Measurements from ENCODE around the gene SCT. TPM values are rescaled to one million over a fixed set of nuclear protein-coding genes. Genes with fewer than 3 reads are reported as not detected.

Gene SCT
- total and polyA plus RNA-seq, 2 of the 8 experiments (the other 6 are each of a cell fraction or from before 2014, with no cell fraction given) = 1.7 to 2.0 TPM

GRCh38 chr11:609341-609811, 17.6 kb downstream of the SCT start:
- Histone ChIP-seq H2AK5ac (ENCODE audit: low read depth, low read length) (no peak overlapping the region), H3K36me3 (ENCODE audit: control insufficient read depth in 2 of 4, insufficient read depth in 4 of 4, low read length in 3 of 4) (peaks cover 33 to 80% (median 67%) of the 10 kb centered on the region in 4 experiments), H3K56ac (replicated peaks; ENCODE audit: insufficient read length, low read depth, low read length) (no peak overlapping the region), H4K20me1 (replicated peaks in 1 of 2; ENCODE audit: control insufficient read depth in 1 of 2, insufficient read depth in 2 of 2, low read length in 2 of 2) (peaks cover 20 to 29% of the 10 kb centered on the region in 2 experiments), H3K27ac (ENCODE audit: low read depth, low read length) (no peak overlapping the region), H3K23me2 (ENCODE audit: low read depth, low read length) (no peaks in the 10 kb centered on the region), H2BK15ac (ENCODE audit: low read length) (no peak overlapping the region), H4K5ac (ENCODE audit: insufficient read length, low read depth, low read length) (no peak overlapping the region), H3K23ac (ENCODE audit: insufficient read length) (no peak overlapping the region), H3K18ac (ENCODE audit: extremely low read depth, low read length) (no peak overlapping the region), H3K27me3 (replicated peaks in 1 of 4; ENCODE audit: control insufficient read depth in 3 of 4, extremely low read depth in 1 of 4, insufficient read depth in 3 of 4, low read length in 3 of 4) (no peaks in the 10 kb centered on the region), H3K4me1 (replicated peaks in 1 of 4; ENCODE audit: control insufficient read depth in 3 of 4, insufficient read depth in 4 of 4, low read length in 3 of 4) (peaks cover 0 to 7% (median 2%) of the 10 kb centered on the region in 4 experiments; a peak in 5 of 7 replicates), H3K14ac (ENCODE audit: insufficient read length) (no peak overlapping the region), H2BK120ac (replicated peaks; ENCODE audit: low read depth, low read length) (no peak overlapping the region), H2BK12ac (ENCODE audit: low read depth, low read length) (no peak overlapping the region), H3K4ac (replicated peaks; ENCODE audit: insufficient read length, low read depth, low read length) (no peak overlapping the region), H3K4me3 (ENCODE audit: extremely low read depth in 1 of 4, insufficient read depth in 2 of 4, low read depth in 3 of 4, low read length in 4 of 4) (no peak overlapping the region), H2AFZ (ENCODE audit: low read length) (no peak overlapping the region), H4K91ac (replicated peaks; ENCODE audit: insufficient read length, low read length) (no peak overlapping the region), H3K4me2 (ENCODE audit: insufficient read depth in 1 of 2, low read depth in 2 of 2, low read length in 2 of 2) (no peak overlapping the region), H2BK5ac (ENCODE audit: low read depth, low read length) (no peak overlapping the region), H4K8ac (ENCODE audit: extremely low read depth, insufficient read depth, low read length) (no peak overlapping the region), H3K9ac (replicated peaks in 1 of 4; ENCODE audit: extremely low read depth in 1 of 4, low read depth in 3 of 4, low read length in 3 of 4) (no peak overlapping the region), H3K79me1 (ENCODE audit: low read depth, low read length) (peaks cover 10% of the 10 kb centered on the region), H3K79me2 (ENCODE audit: control insufficient read depth in 1 of 2, insufficient read depth in 2 of 2, low read length in 2 of 2) (no peaks in the 10 kb centered on the region), H3K9me3 (ENCODE audit: insufficient read depth in 2 of 2, low read depth in 1 of 2, low read length in 1 of 2) (no peaks in the 10 kb centered on the region), H2BK20ac (ENCODE audit: low read length) (no peak overlapping the region)
- CTCF ChIA-PET (ENCODE audit: partially characterized antibody) = interaction anchor here (0.8 to 1.7 kb wide), 5 partner anchors 15 to 235 kb away, joined by 3 to 5 read pairs (median 4); no protein-coding TSS in a partner anchor
- TF ChIP-seq SP4 (IDR thresholded peaks at IDR 0.05; ENCODE audit: low read length) = no peak
- TF ChIP-seq SRF (IDR thresholded peaks at IDR 0.05; ENCODE audit: low read depth, low read length) = no peak
- no peak for TF ChIP-seq SUZ12 (IDR thresholded peaks at IDR 0.05; ENCODE audit: low read length)
- TF ChIP-seq TAF1 (IDR thresholded peaks at IDR 0.05; ENCODE audit: low read depth, low read length) = no peak
- TF ChIP-seq TBP (IDR thresholded peaks at IDR 0.05; ENCODE audit: low read depth, low read length) = no peak
- no peak for TF ChIP-seq BACH1 (IDR thresholded peaks at IDR 0.05; ENCODE audit: low read length)
- TF ChIP-seq SIX5 (IDR thresholded peaks at IDR 0.05; ENCODE audit: low read depth, low read length) = no peak
- TF ChIP-seq RNF2 (IDR thresholded peaks at IDR 0.05; ENCODE audit: borderline replicate concordance, low read depth, low read length, missing control alignments, poor library complexity, severe bottlenecking) = no peak
- TF ChIP-seq CREB1 (IDR thresholded peaks at IDR 0.05) = no peak
- TF ChIP-seq POLR2A (IDR thresholded peaks at IDR 0.05; ENCODE audit: control extremely low read depth in 1 of 2, low read depth in 2 of 2, low read length in 2 of 2) = no peak
- TF ChIP-seq POLR2AphosphoS5 (IDR thresholded peaks at IDR 0.05; ENCODE audit: low read depth, low read length) = no peak
- TF ChIP-seq TEAD4 (IDR thresholded peaks at IDR 0.05; ENCODE audit: low read depth, low read length) = no peak
- TF ChIP-seq POU5F1 (IDR thresholded peaks at IDR 0.05; ENCODE audit: low read depth, low read length) = no peak
- TF ChIP-seq PHF8 (conservative IDR thresholded peaks at IDR 0.05; ENCODE audit: low read depth, low read length) = no peak
- TF ChIP-seq CTBP2 (IDR thresholded peaks at IDR 0.05; ENCODE audit: borderline replicate concordance, insufficient read depth, insufficient read length, low read length) = no peak
- TF ChIP-seq EGR1 (IDR thresholded peaks at IDR 0.05; ENCODE audit: borderline replicate concordance, low read depth, low read length) = no peak
- 96% methylated on average over 25 of the region's 28 CpGs; no CpG with 5 or more reads in 1 of the 2 experiments for WGBS, 2 experiments (ENCODE audit: extremely low coverage in 1 of 2, insufficient coverage in 1 of 2, insufficient read length in 1 of 2, insufficient replicate concordance in 2 of 2, low coverage in 1 of 2, low lambda C conversion rate in 2 of 2, missing lambda C conversion rate in 1 of 2)
- DNase-seq (ENCODE audit: low read depth in 1 of 2, low spot score in 2 of 2) (no peak), FAIRE-seq (no peak)
- POLR2A ChIA-PET (ENCODE audit: partially characterized antibody) = interaction anchor here (1.0 to 1.7 kb wide), 2 partner anchors 31 to 34 kb away, joined by 4 read pairs; no protein-coding TSS in a partner anchor
